NCI-H524 treated with DMSO at 0.1 percent for 48 hours (cell line): ENCODE data around the gene GRM3.

Experiments
- DNase-seq: peaks from one replicate; lab custom pipeline; 2025; lab: John Stamatoyannopoulos, UW

The GRM3 gene

DNA sequence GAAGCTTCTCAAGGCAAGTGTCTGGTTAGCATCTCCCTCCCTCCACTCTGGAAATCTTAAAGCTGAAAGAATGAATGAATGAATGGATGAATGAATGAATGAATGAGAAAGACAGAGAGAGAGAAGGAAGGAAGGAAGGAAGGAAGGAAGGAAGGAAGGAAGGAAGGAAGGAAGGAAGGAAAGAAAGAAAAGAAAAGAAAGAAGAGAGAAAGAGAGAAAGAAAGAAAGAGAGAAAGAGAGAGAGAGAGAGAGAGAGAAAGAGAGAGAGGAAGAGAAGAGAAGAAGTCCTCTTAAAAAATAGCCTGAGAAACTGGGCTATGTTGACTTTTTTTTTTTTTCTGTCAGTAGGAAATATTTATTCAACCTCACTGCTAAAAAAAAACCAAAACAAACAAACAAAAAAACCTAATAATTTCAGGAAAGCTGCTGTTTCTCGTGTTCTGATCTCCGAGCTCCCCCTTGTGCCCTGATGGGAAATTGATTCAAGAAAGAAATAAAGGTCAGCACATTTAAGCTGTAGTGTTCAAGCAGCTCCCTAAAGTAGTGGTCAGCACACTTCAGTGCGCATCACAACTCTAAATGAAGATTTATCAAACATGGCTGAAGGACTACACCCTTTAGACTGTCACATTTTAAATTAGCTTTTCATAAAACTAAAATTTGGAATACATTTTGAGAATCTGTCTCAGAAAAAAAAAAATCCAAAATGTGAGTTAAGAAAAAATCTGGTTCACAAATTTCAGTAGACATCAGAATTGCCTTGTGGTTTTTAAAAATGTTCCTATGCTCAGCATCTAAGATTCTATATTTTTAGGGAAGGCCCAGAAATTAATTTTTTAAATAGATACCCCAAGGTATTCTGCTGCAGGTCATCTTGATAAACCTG is 261.5 kb downstream of the GRM3 start:
- no peak for DNase-seq

DNA sequence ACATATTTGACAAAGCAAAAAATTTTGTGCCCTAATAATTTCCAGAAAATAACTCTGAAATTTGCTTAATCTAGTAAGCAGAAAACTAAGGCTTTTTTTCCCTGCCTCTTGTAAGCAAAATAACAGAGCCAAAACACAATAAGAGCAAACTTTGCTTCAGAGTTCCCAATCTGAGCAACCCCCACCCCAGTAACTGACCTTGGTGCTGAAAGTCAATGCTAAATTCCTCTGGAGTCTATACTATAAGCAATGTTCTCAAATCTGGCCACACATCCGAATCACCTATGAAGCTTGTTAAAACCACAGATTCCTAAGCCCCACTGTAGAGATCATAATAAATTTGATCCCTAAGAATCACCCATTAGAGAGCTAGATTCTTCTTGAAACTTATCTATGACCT is 265.2 kb downstream of the GRM3 start:
- DNase-seq, result no peak

DNA sequence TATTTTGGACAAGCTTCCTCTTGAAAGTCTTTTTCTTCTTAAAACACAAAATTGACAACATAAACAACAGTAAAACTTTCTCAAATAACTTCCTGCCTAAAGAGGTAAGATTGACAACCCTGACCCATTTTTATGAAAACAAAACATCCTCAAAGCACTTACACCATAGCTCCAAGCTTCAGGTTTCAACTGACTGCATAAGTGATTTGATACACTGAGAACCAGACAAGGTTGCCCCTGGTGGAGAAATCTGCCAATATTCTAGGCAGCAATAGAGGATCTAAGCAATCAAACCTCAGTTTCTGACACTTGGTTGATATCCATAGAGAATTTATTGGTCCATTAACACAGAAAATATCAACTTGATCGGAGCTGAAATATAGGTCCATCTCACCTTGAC is 267.9 kb downstream of the GRM3 start:
- DNase-seq, result no peak

DNA sequence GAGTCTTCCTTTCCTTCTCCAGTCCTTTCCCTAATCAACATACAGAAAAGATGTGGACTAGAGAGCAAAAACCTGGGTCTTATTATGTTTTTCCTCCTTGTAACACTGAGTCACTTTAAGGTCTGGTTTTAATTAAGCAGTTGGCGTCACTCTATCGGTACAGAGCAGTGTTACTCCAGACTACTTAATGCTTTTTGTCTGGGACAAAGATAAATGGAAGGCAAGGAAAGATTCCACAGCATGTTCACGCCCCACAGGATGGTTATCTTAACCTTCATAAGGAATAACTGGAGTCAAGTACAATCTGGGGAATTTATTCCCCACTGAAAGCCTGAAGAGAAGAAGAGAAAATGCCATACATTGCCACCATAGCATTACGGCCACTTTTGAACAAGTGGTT is 270.0 kb downstream of the GRM3 start:
- no peak for DNase-seq
